Measurements from ENCODE around the gene GLS.
A peak's percentile ranks its signal among the peaks of the same experiment; 100 is the strongest.
"Not testable (repeated sequence)": the region's sequence is repeated elsewhere in the genome, so short reads cannot be mapped to it uniquely, and the experiment has no call there.

Gene GLS

DNA sequence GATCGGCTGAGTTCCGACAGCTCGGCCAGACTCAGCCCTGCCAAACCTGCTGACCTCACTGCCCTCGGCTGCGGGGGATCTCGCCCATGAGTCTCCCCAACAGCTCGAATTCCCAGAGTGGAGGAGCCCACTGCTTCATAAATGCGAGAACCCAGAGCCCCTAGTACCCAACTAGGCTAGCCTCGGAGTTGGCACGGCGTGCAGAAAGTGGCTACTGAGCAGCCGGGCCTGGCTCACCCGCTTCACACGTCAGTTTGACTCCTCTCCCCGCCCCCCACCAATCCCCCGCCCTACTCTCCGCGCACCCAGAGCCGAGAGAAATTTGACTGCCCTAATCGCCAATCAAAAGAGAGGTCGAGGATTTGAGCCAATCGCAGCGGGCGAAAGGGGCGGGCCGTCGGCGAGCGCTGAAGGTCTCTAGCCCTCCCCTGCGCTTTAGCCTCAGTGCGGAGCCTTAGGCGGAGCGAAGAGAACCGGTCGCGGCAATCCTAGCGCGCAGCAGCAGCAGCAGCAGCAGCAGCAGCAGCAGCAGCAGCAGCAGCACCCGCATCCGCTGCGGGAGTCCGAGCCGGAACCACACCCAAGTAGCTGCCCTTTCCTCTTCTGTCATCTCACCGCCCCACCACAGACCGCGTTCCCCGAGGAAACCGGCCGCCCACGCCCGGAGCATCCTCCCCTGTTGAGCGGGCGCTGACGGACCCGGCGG is at the start of gene GLS:
GLS (plus strand) TSS at position 444 of the 706 bp plus-strand sequence. CDS start 264 bp downstream, outside the sequence.
- DNase-seq (ENCODE audit: low read depth): peak; percentile 96

DNA sequence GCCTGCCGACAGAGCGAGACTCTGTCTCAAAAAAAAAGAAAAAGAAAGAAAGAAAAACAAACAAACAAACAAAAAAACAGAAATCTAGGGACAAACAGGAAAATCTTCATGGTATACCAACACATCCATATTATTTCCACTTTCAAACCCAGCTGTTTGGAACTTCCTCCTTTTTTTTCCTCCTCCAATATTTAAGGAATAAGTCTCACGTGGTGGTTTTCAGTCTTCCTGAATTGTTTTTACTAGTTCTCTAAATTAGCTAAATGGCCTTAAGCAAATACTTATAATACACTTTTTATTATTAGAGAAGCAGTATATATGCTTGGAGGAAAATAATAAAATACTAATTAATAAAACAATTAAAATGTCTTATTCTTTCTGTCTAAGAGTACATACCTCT is 48.7 kb upstream of the GLS start:
- DNase-seq (ENCODE audit: low read depth): no peak

DNA sequence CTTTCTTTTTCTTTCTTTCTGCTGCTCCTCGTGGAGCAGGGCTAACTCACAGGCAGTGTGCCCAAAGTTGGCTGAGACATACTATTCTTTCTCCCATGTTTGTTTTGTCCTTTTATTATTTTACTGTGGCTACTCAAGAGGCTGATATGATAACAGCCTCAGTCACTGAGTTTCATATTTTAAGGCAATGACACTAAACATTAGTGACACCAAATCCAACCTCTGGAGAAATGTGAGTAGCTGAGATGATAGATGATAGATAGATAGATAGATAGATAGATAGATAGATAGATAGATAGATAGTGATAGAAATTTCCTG is 45.8 kb upstream of the GLS start:
- DNase-seq (ENCODE audit: low read depth): no peak

DNA sequence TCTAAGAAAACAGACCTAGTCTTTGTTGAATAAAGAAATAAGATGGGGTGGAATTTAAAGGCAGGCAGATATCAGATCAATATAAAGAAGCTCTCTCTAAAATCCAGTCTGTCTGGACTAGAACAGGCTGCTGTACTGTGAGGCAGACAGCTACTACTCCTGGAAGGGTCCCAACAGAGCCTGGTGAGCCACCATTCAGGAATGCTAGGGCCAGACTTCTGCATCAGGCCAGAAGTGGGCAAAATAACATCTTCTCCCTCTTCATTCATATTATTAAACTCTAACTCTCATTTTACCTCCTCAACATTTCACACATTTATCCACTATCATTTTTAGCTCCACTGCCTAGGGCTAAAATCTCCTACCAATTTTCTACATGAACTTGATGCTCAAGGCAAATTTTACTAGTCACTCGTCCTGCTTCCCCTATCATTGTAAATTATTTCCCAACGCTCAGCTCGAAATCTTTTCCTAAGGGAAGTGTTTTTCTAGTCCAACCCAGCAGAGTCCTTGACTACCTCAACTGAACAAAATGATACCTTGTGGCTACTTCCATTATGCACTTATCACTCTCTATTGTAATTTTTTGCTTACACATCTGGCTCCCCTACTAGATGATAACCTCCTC is 45.2 kb upstream of the GLS start:
- DNase-seq (ENCODE audit: low read depth): no peak

DNA sequence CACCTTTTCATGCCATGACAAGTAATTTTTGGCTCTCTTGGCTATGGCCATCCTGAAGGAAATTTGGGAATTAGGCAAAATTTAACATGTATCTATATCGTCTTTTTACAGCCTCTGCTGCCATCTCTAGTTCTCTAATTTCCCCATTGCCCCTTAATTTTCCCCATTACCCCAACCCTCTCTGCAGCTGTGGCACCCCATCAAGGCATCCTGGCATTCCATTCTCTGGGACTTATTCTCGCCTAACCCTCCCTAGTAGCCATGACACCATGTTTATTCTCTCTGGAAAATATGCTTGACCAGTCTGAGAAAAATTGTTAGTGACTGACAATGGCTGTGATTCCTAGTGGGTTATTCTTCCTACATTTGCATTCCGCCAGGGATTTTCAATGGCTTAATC is 43.9 kb upstream of the GLS start:
- DNase-seq (ENCODE audit: low read depth): no peak

DNA sequence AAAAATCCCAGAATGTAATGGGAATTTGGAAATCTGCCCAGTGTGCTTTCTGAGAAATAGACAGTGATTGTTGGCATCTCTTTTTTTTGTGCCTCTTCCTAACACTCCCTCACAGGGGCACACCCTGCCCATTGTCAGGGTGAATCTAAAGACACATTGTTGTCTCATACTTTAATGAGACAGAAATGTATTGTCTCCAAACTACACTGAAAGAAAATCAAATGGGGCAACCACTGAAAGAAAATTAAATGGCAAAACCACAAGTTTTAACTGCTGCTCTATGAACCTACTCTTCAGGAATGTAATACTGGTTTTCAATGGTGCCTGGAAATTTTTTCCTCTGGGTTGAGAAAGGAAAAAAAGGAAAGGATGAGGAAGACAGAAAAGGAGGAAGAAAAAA is 43.2 kb upstream of the GLS start:
- DNase-seq (ENCODE audit: low read depth): no peak

DNA sequence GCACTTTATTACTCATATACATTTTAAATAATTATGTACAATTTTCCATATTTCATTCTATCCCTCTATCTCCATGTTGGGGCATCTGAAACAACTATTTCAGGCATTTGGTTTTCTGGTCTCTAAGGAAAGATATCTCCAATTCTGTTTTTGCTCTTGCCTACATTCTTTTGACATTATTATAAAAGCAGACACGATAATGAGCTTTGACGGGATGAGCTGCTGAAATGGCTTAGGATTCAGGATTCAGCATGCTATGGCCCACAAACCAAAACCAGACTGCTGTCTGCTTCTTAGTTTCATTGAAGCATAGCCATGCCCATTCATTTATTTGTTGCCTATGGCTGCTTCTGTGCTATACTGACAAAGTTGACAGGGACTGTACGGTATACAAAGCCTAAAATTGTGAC is 42.7 kb upstream of the GLS start:
- no peak for DNase-seq (ENCODE audit: low read depth)

DNA sequence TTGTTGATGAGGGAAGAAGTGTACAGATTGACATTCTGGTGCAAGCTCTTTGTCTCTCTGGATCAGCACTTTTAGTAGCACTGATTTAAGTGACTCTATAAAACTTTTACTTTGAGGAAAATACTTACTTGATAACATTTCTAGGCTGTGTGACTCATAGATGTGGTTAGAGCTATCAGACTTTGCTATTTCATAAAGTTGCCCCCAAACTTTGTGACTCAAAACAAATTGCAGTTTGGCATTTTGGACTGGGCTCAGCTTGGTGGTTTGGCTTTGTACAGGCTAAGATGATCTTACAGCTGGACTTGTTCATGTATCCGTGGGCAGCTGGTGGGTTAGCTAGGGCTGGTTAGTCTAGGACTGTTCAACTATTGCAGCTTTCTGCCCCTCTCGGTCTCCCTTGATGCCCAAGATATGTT is 42.1 kb upstream of the GLS start:
- DNase-seq (ENCODE audit: low read depth): no peak

DNA sequence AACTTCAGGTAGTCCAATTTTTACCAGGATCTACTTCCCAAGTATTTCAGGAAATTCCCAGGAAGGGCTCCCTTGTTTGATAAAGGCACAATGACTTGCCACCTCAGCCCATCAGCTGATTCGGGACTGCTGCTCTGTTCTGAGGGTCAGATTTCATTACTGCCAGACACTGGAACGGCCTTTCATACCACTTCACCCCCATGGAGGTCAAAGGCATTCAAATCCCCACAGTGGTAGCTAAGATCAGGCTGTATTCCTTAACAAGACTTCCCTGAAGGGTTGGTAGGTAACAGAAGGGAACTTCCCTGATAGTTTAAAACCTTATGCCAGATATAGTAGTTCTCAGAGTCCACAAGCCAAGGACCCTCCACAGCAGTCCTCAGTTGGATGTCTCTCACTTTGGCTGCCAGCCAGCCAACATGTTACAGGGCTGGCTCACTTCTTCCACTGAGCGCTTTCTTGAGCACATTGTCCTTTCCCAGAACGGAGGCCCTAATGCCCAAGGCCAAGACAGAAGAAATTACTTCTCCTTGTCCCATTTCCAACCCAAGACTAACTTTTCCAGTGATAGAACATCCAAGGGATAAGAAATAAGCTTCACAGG is 40.0 kb upstream of the GLS start:
- DNase-seq (ENCODE audit: low read depth): no peak

DNA sequence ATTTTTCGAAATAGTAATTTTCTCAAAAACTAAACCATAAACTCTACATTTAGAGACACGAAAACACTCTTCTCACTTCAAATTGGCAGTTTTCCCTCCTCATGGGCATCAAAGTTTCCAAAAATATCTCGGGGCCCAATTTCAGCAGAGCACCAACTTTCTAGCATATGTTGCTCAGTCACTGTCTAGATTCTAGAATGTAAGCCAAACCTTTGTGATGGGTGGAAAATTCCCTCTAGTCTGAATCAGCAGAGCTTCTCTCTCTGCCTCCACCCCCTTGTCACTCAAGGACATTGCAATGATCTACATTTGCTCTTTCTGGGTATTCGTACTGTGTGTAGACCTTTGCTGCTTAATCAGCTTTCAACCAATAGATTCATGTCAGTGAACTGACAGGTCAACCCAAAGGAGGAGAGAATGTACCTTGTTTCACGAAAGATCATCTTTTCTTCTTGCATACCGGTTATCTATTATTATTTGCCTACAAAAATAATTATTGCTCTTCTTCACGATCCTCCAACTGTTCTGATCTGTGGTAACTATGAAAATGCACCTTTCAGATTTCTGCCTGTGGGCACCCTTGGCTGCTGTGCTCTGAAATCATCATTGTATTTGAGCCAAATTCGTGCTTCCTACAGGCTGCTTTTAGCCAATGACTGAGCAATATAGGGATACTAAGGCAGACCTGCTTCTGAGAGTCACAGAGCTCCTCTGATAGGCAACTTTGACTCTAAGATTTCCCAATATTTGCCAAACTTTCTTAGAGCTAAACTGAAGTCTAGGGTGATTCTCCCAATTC is 38.7 kb upstream of the GLS start:
- no peak for DNase-seq (ENCODE audit: low read depth)

DNA sequence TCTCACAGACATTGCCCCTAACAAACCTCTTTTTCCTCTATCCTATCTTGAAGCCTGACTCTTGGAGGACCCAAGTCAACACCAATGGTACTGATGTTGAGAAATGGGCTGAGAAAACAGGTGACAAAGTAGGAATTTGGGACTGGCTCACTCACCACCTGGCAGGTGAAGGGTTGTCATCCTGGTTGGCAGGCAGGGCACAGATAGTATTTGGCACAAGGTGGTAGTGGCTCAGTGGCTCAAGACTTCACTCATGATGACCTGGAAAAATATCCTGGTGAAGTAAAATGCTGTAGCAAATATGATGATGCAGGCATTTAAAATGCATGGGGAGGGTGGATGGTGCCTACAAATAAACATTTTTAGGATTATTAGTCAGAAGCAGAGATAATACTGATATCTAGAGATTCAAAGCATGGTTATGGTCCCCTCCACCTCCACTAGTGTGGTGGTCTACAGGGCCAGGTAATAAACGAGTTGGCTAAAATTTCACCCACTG is 38.0 kb upstream of the GLS start:
- DNase-seq (ENCODE audit: low read depth): no peak

DNA sequence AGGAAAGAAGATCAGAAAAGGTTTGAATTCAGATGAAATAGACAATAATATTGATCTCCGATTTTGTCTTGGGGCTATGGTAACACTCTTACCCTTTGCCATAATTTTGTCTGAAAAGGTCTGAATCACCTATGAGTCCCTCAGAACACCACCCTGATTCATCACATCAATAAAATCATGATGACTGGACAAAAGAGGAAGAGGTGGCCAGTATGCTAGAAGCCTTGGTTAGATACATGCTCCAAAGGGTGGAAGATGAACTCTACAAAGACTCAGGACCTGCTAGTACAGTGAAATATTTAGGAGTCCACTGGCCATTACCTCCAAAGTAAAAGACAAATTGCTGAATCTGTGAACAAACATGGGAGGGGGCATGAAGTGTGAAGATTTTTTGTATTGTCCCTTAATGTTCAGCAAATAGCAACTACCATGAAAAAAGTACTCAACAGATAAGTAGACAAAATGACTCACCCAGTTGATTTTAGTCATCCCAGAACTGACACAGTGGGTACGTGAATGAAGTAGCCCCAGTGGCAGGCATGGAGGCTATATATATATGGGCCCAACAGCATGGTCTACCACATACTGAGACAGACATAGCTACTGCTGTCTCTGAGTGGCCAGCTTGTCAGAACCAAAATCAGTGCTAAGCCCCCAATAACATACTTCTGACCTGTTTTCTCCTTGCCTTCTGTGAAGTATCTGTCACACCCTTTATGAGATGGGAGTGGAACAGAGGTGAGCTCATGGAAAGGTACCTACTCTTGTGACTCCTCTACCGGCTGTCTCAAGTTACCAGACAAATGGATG is 36.5 kb upstream of the GLS start:
- no peak for DNase-seq (ENCODE audit: low read depth)

DNA sequence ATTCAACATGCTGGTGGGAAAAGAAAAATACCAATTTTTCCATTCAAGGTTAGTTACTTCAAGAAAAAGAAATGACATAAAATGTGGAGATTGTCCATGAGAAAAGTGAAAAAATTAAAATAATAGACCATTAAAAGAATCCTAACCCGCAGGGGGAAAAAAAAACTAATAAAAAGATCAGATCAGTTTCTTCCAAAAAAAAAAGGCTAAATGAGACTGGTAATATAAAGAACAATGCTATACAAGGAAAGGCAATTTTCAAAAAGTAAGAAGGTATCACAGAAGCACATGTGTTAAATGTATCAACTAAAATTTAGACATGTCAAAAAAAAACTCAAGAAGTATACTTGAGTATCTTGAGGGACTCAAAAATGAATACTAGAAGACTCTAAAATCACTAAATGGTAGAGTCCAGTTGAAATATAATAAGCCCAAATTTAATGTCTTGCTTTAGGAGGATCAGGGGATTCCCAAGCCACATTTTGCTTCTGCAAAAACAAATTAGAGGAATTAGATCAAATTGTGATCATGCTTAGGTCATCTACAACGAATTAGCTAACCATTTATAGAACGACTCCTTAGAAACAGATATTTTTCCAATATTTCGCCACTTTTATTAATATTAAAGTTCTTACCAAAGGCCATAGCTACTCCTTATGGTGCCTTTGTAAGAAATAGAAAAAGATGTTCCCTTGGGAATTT is 35.8 kb upstream of the GLS start:
- DNase-seq (ENCODE audit: low read depth): no peak

DNA sequence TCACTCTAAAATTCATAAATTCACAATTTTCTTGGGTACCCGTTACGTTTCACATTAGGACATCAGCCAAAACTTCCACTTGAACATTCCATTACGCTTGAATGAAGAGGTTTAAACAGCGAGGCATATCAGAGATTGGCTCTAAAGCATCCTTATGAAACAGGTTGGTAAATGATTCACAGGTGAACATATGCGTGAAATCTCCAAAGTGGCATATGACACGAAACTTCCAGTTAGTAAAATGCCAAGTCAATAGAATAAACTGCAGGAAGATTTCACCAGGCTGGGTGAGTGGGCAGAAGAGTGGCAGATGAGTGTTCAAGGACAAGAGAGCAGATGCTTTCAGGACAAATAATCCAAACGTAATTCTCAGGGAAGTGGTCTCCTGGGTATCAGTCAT is 33.9 kb upstream of the GLS start:
- DNase-seq (ENCODE audit: low read depth): no peak

DNA sequence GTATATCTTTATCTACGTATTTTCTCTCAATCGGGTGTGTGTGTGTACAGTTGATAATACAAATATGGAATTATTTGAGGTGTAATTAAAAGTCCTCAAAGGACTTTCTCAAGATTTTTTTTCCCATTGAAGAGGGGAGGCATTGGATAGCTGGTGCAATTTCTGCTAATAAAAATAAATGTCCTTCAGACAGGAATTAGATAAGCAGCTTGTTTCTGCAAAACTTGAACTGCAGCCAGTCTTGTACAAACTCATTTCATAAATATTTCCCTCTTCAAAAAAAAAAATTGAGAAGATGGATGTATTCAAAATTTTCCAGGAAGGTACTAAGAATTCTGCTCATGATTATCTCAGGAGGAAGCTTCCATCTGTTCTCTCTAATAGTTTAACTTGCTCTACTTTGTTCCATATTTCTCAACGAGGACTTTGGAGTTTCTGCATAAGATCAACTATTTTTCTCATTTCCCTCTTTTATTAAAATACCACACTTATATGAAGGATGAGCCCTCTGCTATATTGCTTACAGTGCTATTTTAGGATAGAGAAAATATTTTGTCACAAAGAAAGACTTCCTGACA is 33.0 kb upstream of the GLS start:
- no peak for DNase-seq (ENCODE audit: low read depth)

DNA sequence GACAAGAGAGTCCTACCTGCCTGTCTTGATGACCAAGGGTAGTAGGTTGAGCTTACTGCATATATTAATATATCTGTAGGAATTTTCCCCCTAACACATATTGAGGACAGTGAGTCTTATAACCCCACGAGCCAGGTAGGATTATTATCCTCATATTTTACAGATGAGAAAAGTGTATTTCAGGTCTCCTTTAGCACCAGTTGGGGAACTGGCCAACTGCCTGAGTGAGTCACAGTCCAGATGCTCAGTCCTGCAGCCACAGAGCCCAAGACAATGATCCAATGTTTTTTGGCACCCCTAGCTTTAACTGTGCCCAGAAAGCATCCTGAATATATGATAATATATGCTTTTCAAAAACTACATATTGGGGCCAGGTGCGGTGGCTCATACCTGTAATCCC is 30.8 kb upstream of the GLS start:
- DNase-seq (ENCODE audit: low read depth): peak; percentile 72

DNA sequence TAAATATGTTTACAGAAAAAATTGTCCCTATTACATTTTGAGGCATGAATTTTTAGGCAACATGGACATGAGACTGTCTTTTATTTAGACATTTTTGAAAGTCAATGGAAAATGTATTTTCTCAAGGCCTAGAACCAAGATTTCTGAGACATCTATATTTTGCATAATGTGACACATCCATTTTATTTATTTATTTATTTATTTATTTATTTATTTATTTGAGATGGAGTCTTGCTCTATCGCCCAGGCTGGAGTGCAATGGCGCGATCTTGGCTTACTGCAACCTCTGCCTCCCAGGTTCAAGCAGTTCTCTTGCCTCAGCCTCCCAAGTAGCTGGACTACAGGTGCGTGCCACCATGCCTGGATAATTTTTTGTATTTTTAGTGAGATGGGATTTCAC is 27.6 kb upstream of the GLS start:
- not testable (repeated sequence) for DNase-seq (ENCODE audit: low read depth)

DNA sequence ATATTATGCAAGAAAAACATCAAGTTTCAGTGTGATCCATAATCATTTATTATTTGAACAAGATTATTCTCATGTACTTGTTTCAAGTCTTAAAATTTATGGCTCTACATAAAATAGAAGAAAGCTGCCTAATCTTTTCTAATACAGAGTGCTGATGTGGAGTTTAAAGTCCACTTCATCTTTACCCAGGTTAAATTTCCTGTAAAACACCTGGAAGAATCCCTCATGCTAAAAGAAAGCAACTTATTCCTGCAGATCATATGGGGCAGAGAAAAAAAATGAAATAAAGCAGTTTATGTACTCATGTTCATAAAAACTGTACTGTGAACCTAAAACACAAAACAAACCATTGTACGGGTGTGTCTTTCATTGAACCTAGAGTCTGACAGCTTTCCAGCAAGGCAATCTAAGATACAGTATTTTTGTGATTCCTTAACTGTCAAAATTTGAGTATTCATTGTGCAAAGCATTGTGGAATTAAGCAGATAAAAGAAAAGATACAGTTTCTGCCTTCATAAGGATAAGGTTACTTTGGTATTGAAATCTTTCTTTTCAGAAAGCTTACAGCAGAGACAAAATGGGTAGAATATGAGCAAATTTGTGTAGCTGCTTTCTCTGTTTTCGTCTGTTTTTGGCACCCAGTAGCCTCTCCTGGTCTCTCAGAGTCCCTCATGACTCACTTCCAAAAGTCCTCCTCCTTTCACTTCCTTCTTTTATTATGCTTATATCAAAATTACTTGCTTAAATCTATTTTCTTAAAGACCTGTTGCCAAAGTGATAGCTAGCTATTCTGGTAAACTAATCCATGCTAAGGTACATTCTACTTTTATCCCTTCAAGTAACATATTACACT is 26.9 kb upstream of the GLS start:
- no peak for DNase-seq (ENCODE audit: low read depth)

DNA sequence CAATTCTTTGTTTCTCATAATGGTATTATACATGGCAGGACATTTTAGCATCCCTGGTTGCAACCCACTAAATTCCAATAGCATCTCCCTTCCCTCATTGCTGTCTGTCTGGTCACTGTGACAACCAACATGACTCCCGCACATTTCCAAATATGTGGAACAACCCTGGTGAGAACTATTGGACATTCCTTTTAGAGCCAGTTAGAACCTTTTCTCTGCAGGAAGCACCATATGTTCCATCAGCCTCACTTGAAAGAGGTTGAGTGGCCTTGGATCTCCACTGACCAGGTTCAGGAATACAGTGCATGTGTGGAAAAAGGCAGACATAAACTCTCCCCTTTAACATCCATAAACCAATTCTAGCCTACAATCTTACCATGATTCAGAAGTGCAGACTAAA is 25.9 kb upstream of the GLS start:
- DNase-seq (ENCODE audit: low read depth): no peak

DNA sequence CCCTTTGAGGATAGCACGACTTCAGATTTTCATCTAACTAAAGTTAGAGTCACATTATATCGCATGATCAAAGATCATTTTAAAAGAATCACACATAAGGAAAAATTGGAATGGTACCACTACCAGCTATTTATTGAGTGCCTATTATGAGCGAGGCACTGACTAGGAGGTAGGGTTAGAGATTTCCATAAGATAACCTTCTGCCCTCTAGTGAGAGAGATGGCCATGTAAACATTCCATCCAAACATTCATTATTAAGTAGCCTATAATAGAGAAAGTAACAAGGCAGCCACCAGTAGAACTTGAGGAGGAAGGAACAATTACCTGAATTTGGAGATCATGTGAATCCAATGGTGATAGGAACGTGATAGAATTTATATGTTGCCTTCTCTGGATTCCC is 25.4 kb upstream of the GLS start:
- no peak for DNase-seq (ENCODE audit: low read depth)
